HG03025 (cell line): ENCODE data around the gene NOA1.

ENCODE experiments used
- ATAC-seq: cut with Tn5 transposase; IDR thresholded peaks from one replicate; pipeline ENCODE4 v1.9.1; 2021; ENCODE audit warnings: mild to moderate bottlenecking, moderate library complexity; ENCODE audit not compliant: unreplicated experiment, low FRiP score

The NOA1 gene

DNA sequence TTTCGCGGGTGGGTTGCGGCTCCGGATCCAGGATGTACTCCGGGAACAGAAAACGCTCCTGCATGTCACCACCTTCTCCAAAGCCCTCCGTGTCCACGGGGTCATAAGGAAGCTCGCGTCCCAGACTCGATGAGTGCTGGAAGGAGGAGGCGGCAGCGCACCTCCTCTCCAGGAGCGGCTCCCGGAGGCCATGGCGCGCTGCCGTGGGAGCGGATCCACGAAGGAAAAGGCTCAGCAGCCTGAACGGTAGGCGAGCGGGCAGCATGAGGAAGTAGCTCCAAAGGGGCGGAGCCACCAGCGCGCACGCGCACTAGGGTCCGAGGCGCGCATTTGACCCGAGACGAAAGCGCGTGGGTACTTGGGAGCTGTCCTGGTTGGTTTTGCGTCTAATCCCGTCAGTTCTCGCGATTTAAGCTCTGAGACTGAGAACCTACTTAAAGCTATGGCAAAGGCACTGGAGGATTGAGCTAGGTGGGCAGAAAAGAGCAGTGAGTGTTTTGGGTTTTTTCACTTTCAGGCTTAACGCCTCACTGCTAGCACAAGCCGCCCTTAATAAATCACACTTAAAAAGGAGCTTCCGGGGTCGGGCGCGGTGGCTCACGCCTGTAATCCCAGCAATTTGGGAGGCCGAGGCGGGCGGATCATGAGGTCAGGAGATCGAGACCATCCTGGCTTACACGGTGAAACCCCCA, at the start of gene NOA1:
NOA1 (minus strand) TSS at position 286 of the 692 bp plus-strand sequence; CDS start at position 265, 21 bp downstream.
- ATAC-seq = peak; percentile 80

DNA sequence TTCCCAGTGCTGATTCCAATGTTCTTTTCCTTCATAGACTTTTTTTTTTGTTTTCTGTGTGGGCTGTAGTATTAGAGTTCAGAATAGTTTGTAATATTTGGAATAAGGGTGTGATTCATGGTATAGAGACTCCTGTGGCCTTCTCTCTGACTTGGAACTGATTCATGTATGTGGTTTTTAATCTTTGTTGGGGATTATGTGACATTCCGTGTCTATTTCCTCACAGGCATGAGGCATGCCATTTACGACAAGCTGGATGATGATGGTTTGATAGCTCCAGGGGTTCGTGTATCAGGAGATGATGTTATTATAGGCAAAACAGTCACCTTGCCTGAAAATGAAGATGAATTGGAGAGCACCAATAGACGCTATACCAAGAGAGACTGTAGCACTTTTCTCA, 45.7 kb upstream of the NOA1 start:
- no peak for ATAC-seq

DNA sequence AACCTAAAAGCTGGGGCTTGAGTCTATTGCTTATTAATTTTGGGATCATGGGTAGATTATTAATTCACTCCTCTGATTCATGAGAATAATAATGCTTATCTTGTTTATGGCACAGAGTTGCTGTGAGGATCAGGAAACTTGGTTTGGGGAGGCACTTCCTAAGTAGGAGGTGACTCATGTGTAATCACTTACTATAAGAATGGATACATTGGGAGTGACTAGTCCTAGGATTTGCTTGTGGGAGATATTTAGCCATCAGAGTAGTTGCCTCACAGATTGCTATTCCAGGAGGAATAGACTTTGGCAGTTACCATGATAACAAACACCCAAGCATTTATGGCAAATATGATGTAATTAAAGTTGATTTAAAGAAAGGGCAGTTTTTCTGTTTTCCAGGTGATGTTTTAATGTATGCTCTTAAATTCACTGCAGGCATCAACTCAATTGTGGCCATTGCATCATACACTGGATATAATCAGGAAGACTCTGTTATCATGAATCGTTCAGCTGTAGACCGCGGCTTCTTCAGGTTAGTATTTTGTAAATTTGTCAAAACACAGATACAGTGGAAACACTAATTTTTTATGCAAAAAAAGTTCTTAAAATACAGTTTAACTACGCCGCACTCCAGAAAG, 43.2 kb upstream of the NOA1 start:
- no peak for ATAC-seq

DNA sequence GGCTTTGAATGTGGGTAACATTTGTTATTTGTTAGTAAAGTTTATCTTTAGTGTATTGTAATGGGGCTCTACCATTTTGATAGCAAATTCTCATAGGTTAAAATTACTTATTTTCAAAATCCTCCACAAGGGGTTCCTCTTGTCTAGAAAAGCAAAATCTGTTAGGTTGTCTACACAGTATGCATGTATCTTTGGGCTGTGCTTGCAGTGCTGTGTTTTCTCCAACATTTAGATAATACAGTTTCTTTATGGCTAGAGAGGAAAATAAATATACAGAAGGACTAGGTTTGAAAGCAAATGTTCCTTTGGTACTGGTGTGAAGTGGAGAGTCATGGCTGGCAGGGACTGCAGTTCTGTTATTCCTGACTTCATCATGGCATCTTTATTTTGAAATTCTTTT, 41.6 kb upstream of the NOA1 start:
- ATAC-seq = no peak

DNA sequence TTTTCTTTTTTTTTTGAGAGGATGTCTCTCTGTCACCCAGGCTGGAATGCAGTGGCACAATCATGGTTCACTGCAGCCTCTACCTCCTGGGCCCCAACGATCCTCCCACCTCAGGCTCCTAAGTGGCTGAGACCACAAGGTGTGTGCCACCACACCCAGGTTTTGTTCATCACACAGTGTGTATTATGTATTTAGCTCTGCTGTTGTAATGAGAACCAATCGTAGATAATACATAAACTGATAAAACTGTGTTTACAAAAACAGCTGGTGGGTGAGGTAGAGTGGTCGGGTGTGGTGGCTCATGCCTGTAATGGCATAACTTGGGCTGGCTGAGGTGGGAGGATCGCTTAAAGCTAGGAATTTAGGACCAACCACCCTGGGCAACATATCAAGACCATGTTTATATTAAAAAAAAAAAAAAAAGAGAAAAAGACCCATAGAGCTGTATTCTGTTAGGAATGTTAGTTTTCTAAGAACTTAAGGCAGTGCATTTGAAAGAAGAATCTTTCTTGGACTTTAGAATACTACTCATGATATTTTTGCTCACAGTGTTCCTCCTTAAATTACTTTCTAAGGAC, 36.2 kb upstream of the NOA1 start:
- ATAC-seq = no peak

DNA sequence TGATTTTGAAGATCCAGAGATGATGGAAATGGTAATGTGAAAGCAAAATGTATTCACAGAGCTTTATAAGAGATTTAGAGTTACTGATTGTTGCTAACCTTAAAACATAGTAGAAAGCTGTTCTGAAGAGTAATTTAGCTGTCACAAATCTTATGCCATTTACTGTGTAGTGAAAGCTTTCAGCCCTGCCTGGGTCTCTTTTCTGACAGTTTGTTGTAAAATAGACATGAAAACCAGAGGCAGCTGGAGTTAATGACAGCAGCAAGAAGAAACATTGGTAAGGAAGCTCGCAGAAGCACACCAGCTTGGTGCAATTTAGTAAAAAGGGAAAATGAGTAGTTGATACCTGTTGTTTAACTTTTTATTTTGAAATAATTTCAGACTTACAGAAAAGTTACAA, 22.3 kb upstream of the NOA1 start:
- no peak for ATAC-seq

DNA sequence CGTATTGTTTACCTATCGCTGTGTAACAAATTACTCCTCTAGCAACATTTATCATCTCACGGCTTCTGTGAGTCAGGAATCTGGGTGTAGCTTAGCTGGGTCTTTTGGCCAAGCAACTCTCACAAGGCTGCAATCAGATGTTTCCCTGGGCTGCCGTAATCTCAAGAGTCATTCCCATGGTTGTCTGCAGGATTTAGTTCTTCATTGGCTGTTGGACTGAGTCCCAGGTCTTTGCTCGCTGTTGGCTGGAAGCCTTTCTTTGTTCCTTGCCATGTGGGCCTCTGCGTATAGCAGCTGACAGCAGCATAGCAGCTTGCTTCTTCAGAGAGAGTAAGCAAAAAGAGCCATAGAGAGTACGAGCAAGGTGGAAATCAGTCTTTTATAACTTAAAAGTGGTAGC, 18.1 kb upstream of the NOA1 start:
- no peak for ATAC-seq

DNA sequence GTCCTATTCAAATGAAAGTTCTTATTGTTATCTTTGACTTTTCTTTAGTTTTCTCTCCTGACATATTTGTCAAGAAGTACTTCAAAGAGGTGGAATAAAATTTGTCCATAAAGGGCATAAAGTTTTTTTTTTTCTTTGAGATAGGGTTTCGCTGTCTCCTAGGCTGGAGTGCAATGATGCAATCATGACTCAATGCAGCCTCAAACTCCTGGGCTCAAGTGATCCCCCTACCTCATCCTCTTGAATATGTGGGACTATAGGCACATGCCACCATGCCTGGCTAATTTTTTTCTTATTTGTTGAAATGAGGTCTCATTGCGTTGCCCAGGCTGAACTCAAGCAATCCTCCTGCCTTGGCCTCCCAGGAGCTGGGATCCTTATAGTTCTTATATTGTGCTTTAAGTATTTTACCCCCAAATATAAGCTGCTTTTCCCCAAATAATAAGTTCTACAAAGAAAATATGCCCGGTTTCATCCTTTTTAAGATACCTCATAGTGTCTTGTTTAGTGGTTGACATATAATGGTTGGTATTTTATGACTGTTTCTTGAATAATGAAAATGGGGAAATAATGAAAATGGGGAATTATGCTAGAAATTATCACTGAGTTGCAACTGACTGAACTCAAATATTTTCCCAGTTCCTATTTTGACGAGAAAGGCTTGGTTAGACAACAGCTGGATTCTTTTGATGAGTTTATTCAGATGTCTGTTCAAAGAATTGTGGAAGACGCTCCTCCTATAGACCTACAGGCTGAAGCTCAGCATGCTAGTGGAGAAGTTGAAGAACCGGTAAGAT, 12.9 kb upstream of the NOA1 start:
- ATAC-seq = no peak

DNA sequence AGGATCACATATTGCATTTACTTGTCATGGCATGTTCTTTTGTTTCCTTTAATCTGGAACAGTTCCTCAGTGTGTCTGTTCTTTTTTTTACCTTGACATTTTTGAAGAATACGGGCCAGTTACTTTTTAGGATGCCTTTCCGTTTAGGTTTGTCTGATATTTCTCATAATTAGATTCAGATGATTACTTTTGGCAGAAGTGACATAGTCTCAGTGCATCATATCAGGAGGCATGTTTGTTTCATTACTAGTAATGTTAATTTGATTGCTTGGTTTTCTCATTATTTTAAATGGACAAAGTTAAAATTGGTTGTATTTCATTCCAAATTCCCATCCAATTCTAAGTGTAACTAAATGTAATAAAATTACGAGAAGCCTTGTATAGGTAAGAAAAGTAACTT, 9.5 kb upstream of the NOA1 start:
- ATAC-seq = no peak

DNA sequence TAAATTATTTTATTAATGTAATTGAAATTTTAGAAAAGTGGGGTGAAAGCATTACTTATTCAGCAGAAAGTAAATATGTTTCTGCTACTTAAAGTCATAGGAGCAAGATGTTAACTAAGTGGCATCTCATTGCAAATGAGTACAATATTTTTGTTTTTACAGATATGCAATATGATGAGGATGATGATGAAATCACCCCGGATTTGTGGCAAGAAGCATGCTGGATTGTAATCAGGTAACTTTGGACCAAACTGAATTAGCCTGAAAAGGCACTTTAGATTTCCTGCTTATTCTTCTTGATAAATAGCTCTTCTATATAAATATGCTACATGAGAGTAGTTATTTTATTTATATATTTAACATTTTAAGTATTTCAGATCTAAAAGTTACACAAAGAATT, 8.8 kb upstream of the NOA1 start:
- no peak for ATAC-seq

DNA sequence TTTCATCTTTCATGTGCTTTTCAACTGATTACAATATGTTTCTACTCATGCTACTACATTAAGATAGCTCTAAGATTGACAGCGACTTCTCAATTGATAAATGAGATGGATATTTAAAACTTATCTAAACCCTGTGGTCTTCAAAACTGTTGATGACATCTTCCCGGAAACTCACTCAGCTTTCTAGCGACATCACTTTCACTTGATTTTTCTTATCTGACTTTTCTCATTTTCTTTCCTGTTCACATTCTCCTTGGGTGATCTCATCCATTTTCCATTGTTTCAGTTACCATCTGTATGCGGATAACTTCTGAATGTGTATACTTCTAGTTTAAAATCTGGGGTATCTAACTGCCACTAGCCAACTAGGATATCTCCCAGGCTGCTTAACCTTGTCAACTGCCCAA, 4.4 kb upstream of the NOA1 start:
- no peak for ATAC-seq

DNA sequence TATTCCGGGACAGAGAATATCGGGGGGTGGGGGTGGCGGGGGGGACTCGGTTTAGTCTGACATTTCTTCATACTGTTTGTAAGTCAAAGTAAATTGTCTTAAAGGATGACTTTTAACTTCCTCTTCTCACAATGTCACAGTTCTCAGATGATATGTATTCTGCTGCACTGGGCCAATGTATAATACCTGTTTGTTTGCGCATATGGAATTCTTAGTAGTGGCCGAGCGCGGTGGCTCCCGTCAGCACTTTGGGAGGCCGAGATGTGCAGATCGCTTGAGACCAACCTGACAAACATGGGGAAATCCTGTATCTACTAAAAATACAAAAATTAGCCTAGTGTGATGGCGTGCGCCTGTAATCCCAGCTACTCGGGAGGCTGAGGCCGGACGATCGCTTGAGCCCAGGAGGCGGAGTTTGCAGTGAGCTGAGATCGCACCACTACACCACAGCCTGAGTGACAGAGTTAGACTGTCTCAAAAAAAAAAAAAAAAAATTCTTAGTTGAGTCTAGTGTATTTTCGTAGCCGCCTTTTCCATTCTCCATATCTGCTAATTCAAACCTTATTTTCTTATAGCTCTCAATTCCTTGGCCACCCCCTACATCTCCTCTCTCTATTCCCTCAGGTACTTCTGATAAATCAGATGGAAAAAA, 2.1 kb upstream of the NOA1 start:
- ATAC-seq = no peak

DNA sequence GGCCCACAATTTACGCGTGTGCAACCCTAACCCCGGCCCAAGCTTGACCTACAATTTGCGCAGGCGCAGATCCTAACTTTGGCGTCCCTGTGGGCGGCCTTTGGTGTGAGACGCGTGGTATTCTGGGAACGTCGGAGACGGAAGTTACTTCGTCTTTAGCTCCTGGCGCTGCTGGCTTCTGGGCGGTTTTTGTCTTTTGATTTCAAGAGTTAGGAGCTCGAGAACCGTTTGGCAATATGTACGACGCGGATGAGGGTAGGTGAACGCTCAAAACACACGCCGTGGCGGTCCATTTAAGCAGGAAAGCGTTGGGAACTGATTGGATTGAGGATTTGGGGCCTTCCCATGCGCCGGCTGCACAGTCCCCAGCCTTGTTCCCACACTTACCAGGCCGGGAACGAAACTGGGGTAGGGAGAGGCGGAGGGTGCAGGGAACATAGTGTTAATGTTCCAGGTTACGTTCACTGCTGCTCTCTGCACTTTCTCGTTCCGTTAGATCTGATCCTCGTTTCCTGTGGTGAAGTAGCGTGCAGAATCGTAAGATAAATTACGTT, 1.4 kb upstream of the NOA1 start, which contains the start of gene POLR2B:
POLR2B (plus strand) TSS at position 147 of the 554 bp plus-strand sequence; CDS start at position 237, 90 bp downstream.
- peak; percentile 44 for ATAC-seq

DNA sequence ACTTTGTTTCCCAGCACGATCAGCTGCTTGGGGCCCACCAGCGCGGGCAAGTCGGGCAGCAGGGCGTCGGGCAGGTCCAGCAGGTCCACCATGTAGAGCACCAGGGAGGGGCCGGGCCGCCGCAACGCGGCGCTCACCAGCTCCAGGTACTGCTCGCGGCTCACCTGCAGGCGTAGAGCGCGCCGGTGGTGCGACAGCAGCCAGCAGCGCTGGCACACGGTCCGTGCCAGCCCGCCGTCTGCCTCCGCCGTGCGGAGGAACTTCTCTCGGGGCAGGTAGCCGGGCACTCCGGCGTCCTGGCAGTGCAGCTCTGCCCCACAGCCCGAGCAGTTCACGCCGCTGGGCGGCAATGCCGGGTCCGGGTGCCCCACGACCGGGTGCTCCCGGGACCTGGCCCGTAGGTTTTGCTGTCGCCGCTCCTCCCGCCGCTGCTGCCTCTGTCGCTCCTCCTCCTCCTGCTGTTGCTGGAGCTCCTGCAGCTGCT, 527 bp downstream of the NOA1 start:
- ATAC-seq = peak; percentile 25

DNA sequence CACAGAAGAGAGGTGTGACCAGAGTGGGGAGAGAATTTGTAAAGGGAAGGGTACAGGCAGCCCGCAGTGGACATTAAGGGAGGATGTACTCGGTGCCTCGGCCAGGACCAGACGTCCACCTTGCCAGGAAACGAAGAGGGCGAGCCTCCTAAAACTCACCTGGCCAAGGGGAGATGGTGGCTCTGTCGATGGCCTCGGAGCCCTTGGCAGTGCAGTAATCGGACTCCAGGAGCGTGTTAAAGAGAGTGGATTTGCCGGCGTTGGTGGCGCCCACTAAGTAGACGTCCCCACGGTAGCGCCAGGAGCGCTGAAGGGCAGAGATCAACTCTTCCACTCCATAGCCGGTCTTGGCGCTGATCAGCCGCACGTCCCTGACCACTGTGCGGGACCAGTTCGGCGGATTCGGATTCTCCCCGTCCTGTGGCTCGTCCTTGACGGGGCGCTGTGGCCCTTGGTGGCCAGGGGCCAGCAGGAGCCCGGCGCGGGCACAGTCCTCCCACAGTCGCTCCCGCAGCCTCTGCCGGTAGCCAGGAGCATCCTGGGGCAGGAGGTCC, 1.0 kb downstream of the NOA1 start:
- no peak for ATAC-seq

DNA sequence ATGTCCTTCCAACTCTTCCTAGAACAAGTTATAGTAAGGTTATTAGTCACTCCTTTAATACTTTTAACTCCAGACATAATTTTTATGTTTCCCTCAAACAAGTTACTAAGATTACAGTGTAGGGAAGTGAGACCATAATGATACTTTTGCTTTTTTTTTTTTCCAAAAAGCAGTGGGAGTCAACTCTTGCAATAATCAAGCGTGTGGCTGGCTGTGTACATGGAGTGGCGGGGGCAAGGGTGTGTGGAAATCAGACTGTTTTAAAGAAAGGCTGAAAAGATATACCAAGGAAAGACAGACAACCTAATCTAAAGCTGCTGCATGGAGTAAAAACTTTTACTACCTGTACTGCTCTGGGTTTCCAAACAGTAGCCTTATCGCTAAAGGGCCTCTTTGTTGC, 4.1 kb downstream of the NOA1 start:
- no peak for ATAC-seq

DNA sequence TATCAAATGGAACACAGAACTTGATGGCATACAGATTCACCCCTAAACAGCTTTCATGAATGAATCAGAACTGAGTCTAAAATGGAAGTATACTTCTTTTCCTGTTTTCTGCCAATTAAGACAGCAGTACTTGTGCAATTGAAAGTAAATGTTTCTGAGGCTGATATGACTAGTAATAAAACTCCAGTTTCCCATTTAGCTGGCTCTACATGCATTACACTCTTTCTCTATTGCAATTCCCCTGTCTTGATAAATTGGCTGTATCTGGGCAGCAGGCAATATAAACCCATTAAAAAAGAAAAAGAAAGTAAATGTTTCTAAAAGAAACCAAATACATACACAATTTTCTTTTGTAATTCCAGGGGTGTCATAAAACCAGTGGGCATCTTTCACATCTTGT, 4.6 kb downstream of the NOA1 start:
- ATAC-seq = no peak

DNA sequence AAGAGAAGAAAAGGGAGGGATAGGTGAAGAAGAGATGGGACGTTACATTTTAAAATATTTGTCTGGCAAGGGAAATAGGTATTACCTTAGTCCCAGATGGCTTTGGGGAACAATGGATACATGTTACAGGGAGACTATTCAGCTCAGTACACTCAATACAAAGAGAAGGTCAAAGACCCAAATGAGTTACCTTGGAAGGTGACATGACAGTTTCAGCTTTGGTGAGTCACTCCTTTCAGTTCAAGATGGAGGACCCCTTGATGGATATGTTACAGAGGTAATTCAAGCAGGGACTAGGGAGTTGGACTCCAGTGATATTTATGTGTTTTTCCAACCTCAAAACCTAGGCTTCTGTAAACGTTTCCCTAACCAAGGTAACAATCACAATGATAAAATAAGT, 5.0 kb downstream of the NOA1 start:
- no peak for ATAC-seq

DNA sequence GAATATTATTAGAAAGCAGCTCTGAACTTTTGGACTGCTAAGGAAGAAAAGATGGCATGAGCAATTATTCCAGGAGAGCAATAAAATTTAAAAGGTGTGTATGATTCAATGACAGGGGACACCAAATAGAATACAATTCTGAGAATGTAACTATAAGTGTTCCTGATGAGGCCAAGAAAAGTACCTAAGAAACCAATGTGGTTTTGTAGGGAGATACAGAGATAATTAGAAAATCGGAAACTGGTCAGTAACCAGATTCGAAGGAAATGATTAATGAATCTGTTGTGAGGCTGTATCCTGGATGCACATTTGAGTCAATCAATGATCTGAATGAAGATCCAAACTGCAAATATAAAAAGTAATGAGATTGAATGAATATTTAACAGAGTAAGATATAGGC, 6.0 kb downstream of the NOA1 start:
- no peak for ATAC-seq

DNA sequence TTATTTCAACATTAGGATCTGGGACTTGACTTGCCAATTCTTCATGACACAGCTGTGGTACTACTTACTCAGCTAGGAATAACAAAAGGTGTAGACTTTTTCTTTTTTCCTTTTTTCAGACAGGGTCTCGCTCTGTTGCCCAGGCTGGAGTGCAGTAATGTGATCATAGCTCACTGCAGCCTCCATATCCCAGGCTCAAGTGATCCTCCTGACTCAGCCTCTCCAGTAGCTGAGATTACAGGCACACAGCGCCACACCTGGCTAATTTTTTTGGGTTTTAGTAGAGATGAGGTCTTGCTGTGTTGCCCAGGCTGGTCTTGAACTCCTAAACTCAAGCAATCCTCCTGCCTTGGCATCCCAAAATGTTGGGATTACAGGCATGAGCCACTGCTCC, 16.3 kb downstream of the NOA1 start:
- ATAC-seq = no peak
